Femur (tissue), 1 donor: ENCODE results near the gene DNAJB1.
A peak's percentile ranks its signal among the peaks of the same experiment; 100 is the strongest.
"Not testable (repeated sequence)": the region's sequence is repeated elsewhere in the genome, so short reads cannot be mapped to it uniquely, and the experiment has no call there.

Source experiments
- DNase-seq: peaks from one replicate; pipeline ENCODE4 v3.0.0-alpha.2; 2017

The DNAJB1 gene

GRCh38 chr19:14519860-14520407 lies 1.7 kb upstream of the DNAJB1 start:
- no peak for DNase-seq

DNA sequence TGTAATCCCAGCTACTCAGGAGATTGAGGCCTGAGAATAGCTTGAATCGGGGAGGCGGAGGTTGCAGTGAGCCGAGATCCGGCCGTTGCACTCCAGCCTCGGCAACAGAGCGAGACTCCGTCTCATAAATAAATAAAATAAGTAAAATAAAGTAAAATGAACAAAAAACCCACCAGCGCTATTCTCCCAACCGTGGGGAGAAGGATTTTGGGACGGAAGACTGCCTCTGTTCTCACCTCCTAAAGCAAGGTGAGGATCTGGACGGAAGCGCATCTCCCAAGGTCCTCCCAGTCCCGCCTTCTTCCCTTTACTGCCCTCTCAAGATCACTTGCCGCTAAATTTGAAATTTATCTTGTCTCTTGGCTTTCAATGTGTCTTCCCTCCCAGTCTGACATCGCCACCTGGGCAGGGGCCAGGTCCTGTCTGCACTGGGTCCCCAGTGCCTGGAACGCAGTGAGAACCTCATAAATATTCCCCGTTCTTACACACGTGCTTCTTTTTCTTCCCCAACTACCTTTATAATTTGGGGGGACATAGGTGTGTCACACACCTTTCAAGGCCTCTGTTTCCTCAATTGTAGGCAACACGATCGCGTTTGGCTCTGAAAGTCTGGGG lies 1.2 kb upstream of the DNAJB1 start:
- DNase-seq, result no peak

- no peak for DNase-seq
These were observed 754 bp downstream of the DNAJB1 start for GRCh38 chr19:14517446-14517839.

DNA sequence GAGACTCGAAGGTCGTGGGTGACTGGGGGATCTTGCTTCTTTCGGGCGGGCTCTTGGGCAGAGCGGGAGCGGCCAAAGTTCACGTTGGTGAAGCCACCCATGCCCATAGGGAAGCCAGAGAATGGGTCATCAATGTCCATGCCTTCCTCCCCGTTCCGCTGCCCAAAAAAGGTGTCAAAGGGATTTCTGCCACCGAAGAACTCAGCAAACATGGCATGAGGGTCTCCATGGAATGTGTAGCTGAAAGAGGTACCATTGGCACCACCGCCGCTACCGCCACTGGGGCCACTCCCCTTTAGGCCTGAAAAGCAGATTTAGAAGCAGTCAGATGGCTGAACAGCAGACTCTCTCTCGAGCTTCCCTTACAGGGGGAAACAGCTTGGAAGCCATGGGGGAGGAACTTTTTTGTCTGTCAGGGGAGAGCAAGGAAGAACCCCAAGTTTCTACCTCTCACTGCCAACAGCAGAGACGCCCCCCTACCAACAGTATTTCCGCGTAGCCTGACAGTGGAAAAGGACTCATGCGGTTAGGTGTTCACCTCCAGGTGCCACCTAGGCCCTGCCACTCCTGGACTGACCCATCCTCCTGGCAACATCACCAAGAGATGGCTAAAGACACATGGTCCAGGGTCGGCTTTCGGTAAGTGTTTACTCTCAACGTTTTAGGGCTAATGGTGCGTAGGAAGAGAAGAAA lies 1.3 kb downstream of the DNAJB1 start:
- no peak for DNase-seq

DNA sequence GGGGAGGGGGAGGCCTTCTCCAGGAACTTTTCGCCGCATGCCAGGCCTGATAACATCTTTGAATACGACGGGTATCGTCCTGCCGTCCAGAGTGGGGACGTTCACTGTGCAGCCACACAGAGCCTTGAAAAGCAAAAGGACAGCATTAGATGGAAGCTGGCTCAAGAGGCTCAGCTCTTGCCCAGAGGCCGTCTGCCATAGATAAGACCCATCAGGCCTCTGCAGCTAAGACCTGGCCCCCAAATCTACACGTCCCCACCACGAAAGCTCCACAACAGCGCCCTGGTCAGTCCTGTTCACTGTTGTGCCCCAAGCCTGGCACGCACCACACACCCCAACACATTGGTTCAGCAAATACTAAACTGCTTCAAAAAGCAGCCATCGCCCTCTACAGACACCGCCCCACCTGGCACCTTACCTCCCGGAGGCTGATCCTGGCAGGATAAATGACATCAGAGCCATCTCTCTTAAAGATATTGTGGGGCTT lies 2.1 kb downstream of the DNAJB1 start:
- no peak for DNase-seq

GRCh38 chr19:14515501-14516047 lies 2.6 kb downstream of the DNAJB1 start:
- no peak for DNase-seq

GRCh38 chr19:14514215-14514863 lies 3.9 kb downstream of the DNAJB1 start:
- DNase-seq, result no peak

DNA sequence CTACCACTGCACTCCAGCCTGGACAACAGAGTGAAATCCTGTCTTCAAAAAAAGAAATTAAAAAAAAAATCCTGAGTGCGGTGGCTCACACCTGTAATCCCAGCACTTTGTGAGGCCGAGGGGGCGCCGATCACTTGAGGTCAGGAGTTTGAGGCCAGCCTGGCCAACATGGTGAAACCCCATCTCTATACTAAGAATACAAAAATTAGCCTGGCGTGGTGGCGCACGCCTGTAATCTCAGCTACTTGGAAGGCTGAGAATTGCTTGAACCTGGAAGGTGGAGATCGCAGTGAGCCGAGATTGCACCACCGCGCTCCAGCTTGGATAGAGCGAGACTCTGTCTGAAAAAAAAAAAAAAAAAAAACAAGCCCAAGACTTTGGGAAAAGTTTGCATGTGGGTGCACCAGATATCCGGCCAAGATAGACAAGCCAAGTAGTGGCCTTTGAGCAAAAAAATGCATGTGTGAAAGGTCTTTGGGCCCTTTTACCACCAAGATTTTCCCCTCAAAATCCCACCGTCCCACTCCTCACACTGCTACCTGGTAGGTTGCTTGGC lies 5.7 kb downstream of the DNAJB1 start:
- DNase-seq, result no peak

DNA sequence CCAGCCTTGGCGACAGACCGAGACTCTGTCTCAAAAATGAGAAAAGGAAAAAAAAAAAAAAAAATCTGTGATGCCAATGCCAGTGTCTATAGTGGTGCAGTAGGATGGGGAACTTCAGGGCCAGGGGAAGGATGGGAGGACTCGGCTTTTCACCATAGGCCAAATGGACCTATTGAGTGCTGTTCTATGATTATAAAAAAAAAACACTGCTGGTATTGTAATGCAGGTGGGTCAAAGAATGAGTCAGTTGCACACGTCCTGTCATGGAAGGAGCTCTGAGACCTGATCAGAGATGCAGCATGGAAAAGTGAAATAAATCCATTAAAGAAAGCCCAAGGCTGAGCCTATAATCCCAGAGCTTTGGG lies 7.0 kb downstream of the DNAJB1 start:
- no peak for DNase-seq

- no peak for DNase-seq
These were observed 7.6 kb downstream of the DNAJB1 start for GRCh38 chr19:14510311-14511228.

- no peak for DNase-seq
These were observed 10.3 kb downstream of the DNAJB1 start for GRCh38 chr19:14507704-14508542.

DNA sequence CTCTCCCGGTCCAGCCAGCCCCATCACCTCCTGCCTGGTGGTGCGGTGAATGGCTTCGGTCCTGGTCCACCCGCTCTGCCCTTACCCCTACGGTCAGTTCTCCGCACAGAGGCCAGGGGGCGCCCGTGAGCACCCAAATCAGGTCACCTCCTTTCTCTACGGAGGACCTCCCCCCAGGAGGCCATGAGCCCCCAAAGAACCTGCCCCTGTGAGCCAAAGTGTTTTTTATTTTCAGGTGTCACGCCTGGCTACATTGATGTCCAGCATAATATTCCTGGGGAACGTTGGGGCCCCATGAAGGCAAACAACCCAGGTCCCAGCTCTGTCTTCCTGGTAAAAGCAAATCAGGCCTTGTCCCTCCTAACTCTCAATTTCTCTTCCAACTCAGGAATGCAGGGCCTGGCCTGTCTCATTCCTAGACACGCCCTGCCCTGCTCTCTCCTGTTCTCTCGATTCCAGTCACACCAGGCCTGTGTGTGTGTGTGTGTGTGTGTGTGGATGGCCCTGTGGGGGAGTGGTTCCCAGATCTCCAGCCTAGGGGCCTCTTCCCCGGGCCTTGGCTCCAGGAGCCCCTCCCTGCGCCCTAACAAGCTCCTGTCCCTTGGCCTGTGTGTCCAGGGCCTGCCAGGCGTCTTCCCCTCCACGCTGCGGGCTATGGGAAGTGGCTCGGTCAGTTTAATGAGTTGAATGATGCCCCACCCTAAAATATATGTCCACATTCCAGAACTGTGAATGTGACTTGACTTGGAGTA lies 12.5 kb downstream of the DNAJB1 start:
- no peak for DNase-seq

- not testable (repeated sequence) for DNase-seq
These were observed 13.6 kb downstream of the DNAJB1 start for GRCh38 chr19:14504575-14504974.

GRCh38 chr19:14503285-14503684 lies 14.9 kb downstream of the DNAJB1 start:
- no peak for DNase-seq

- DNase-seq, result no peak
These were observed 15.7 kb downstream of the DNAJB1 start for GRCh38 chr19:14502334-14503092.

- DNase-seq, result no peak
These were observed 20.8 kb downstream of the DNAJB1 start for GRCh38 chr19:14497228-14497921.

- DNase-seq, result no peak
These were observed 21.4 kb downstream of the DNAJB1 start for GRCh38 chr19:14496834-14497227.

DNA sequence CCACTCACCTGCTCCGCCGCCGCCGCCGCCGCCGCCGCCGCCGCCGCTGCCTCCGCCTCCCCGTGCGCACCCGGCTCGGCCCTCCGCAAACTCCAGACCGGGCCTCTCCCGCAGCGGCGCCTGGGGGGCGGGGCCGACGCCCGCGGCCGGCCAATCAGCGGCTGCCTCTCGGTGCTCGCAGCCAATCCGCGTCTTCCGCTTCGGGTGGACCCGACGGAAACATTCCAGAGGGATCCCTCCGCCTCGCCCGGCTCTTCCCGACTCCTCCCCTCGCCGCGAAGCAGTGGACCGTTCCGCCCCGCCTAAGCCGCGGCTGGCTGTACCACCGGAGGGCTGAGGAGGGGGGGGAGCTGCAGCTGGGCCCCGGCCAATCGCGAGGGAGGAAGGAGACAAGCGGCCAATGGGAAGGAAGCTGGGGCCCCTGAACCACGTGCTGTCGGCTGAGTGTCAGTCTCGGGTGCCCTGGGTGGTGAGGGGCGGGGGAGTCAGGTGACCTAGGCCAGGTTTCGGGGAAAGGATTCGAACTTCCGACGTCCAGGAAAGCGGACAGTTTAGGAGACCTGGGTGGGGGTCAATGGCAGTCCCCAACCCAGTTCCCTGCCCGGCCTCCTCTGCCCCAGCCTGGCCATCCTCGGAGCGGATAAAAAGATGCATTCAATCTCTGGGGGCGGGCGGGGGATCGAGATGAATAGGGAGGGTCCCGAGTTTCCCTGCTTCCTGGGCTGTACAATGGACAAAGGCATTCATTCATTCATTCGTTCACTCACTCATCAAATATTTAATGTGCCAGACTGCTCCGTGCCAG lies 22.0 kb downstream of the DNAJB1 start, which contains the start of gene GIPC1:
Gene GIPC1 (minus strand): TSS at position 99 of the 805 bp plus-strand sequence. CDS start 13,151 bp downstream, outside the sequence.
- peak; percentile 98 for DNase-seq
